ENCODE results near the gene TTLL12. TPM values are rescaled to one million over a fixed set of nuclear protein-coding genes. Genes with fewer than 3 reads are reported as not detected.

TTLL12 gene
- total and polyA plus RNA-seq, 2 experiments from 2014 or later: 46.7 to 147 TPM

- no peaks in the 10 kb centered on the region for H3K36me3 Mint-ChIP-seq (ENCODE audit: low read depth)
- no peak overlapping the region for H3K4me3 Mint-ChIP-seq
- no peaks in the 10 kb centered on the region for H3K79me2 ChIP-seq (replicated peaks; ENCODE audit: insufficient read depth)
- H3F3A ChIP-seq (replicated peaks; ENCODE audit: low read depth): 0 out of 2 replicates have a peak, but pooled peaks cover 4% of the 10 kb centered on the region
- H3K4me1 Mint-ChIP-seq: peaks cover 11% of the 10 kb centered on the region
- no peak overlapping the region for H3K4me3 ChIP-seq
- H3K9me2 ChIP-seq (ENCODE audit: insufficient read depth): no peaks in the 10 kb centered on the region
- no peaks in the 10 kb centered on the region for H4K20me1 ChIP-seq (replicated peaks; ENCODE audit: insufficient read depth)
- H3K4me1 ChIP-seq (ENCODE audit: insufficient read depth): peaks cover 4% of the 10 kb centered on the region; the same call in 1 of the 2 replicates
- no peaks in the 10 kb centered on the region for H3K36me3 ChIP-seq (ENCODE audit: insufficient read depth)
- DNase-seq (ENCODE audit: low spot score): no peak
- no peak overlapping the region for H3K27ac Mint-ChIP-seq
- no peak for ATAC-seq
- TF ChIP-seq CTCF (conservative IDR thresholded peaks at IDR 0.05; ENCODE audit: low read depth in 2 of 2) (no peak), EZH2phosphoT487 (IDR thresholded peaks at IDR 0.05; ENCODE audit: unreplicated experiment) (no peak), ZNF114 (CRISPR knock-in tag; IDR thresholded peaks at IDR 0.05) (no peak), ZNF462 (CRISPR knock-in tag; IDR thresholded peaks at IDR 0.05) (no peak), ZNF331 (CRISPR knock-in tag; IDR thresholded peaks at IDR 0.05; ENCODE audit: low read depth) (no peak), ETS1 (IDR thresholded peaks at IDR 0.05) (no peak), POLR2AphosphoS5 (IDR thresholded peaks at IDR 0.05; ENCODE audit: low read depth) (no peak), NANOG (IDR thresholded peaks at IDR 0.05; ENCODE audit: borderline replicate concordance) (no peak), JUNB (IDR thresholded peaks at IDR 0.05; ENCODE audit: unreplicated experiment) (no peak), STAT1 (IDR thresholded peaks at IDR 0.05; ENCODE audit: unreplicated experiment) (no peak), REST (IDR thresholded peaks at IDR 0.05; ENCODE audit: unreplicated experiment) (no peak), CREB1 (CRISPR knock-in tag; IDR thresholded peaks at IDR 0.05; ENCODE audit: low read depth) (no peak), EZH2 (IDR thresholded peaks at IDR 0.05; ENCODE audit: low read depth, unreplicated experiment) (no peak)
- no peak overlapping the region for H3K4me2 ChIP-seq
- no peaks in the 10 kb centered on the region for H3K9me3 Mint-ChIP-seq
- H3K27me3 Mint-ChIP-seq (ENCODE audit: insufficient read depth, low read depth, poor library complexity): peaks cover 17% of the 10 kb centered on the region
- no peaks in the 10 kb centered on the region for H3K27me3 ChIP-seq (ENCODE audit: insufficient read depth)
- no peak overlapping the region for H3K27ac ChIP-seq (ENCODE audit: low read depth)
- H2AFZ ChIP-seq: no peak overlapping the region
Observed at GRCh38 chr22:43209523-43209890, 22.6 kb upstream of the TTLL12 start.

All from GM23338 (cell line).